SK-N-SH (cell line): Measurements from ENCODE around the gene FGD2. TPM values are rescaled to one million over a fixed set of nuclear protein-coding genes. Genes with fewer than 3 reads are reported as not detected.

Experiments
- CTCF ChIA-PET: fragments of 300-600, 350-600 bp; formaldehyde crosslinking; extraction: SDS; loops from one replicate; lab custom pipeline; 2021; lab: Yijun Ruan, JAX
- POLR2A ChIA-PET: fragments of 350-600 bp; sonication (Branson Sonifier 250); formaldehyde crosslinking; extraction: SDS; loops from one replicate; lab custom pipeline; 2020; ENCODE audit warnings: antibody characterized with exemption, inconsistent platforms; lab: Yijun Ruan, JAX
- DNase-seq: peaks from one replicate; pipeline ENCODE4 v3.0.0; 2012
- H2AFZ ChIP-seq: fragments of 200-600 bp; sonication (generic); 2 replicates; pipeline ENCODE4 v1.8.1; 2016; ENCODE audit warnings: antibody characterized with exemption, mild to moderate bottlenecking, low read depth
- H3F3A ChIP-seq: fragments of 200-600 bp; sonication (generic); replicated peaks from 2 replicates; pipeline ENCODE3; 2016; ENCODE audit warnings: antibody characterized with exemption, mild to moderate bottlenecking; ENCODE audit not compliant: insufficient read depth
- H3K27ac ChIP-seq, 2 experiments: fragments of 200-500 bp in 1 of 2; fragments of 200-600 bp in 1 of 2; sonication (Bioruptor generic) in 1 of 2; sonication (generic), shearing (Covaris generic) in 1 of 2; 2 replicates each; pipeline versions ENCODE4 v1.5.1 to v1.6.1; 2014 to 2016; ENCODE audit warnings: low read depth in 2 of 2, inconsistent platforms in 1 of 2, low read length in 1 of 2, mild to moderate bottlenecking in 1 of 2, mixed read lengths in 1 of 2
- H3K27me3 ChIP-seq: fragments of 200-600 bp; sonication (generic), shearing (Covaris generic); 2 replicates; pipeline ENCODE4 v1.6.1; 2016; ENCODE audit warnings: mixed run types; ENCODE audit not compliant: insufficient read depth
- H3K36me3 ChIP-seq, 2 experiments: fragments of 200-500 bp in 1 of 2; fragments of 200-600 bp in 1 of 2; sonication (Bioruptor generic) in 1 of 2; sonication (generic) in 1 of 2; replicated peaks in 1 of 2; 2 replicates each; pipeline versions ENCODE3 to v1.5.1; 2014 to 2016; ENCODE audit warnings: low read length in 1 of 2, mild to moderate bottlenecking in 1 of 2; ENCODE audit not compliant: insufficient read depth in 2 of 2, control insufficient read depth in 1 of 2
- H3K4me1 ChIP-seq, 2 experiments: fragments of 200-500 bp in 1 of 2; fragments of 200-600 bp in 1 of 2; sonication (Bioruptor generic) in 1 of 2; sonication (generic), shearing (Covaris generic) in 1 of 2; 2 replicates each; pipeline versions ENCODE4 v1.5.1 to v1.6.1; 2014 to 2016; ENCODE audit warnings: low read depth in 1 of 2, low read length in 1 of 2, mixed run types in 1 of 2; ENCODE audit not compliant: insufficient read depth in 2 of 2, control insufficient read depth in 1 of 2
- H3K4me2 ChIP-seq: fragments of 200-600 bp; sonication (generic), shearing (Covaris generic); 2 replicates; pipeline ENCODE4 v1.6.1; 2017; ENCODE audit warnings: mixed run types
- H3K4me3 ChIP-seq, 2 experiments: fragments of 200-500 bp in 1 of 2; fragments of 200-600 bp in 1 of 2; sonication (Bioruptor generic) in 1 of 2; sonication (generic), shearing (Covaris generic) in 1 of 2; 2 replicates each; pipeline versions ENCODE4 v1.5.1 to v1.8.1; 2014 to 2016; ENCODE audit warnings: low read depth in 2 of 2, inconsistent platforms in 1 of 2, low read length in 1 of 2, mild to moderate bottlenecking in 1 of 2, mixed read lengths in 1 of 2, moderate library complexity in 1 of 2
- H3K79me2 ChIP-seq: fragments of 200-600 bp; sonication (generic); 2 replicates; pipeline ENCODE4 v1.8.1; 2017; ENCODE audit warnings: mild to moderate bottlenecking; ENCODE audit not compliant: insufficient read depth
- H3K9ac ChIP-seq: fragments of 200-600 bp; sonication (generic); 2 replicates; pipeline ENCODE4 v1.6.1; 2017; ENCODE audit warnings: mixed run types
- H3K9me2 ChIP-seq: fragments of 200-600 bp; sonication (generic); 2 replicates; pipeline ENCODE4 v1.6.1; 2017; ENCODE audit warnings: mixed run types
- H3K9me3 ChIP-seq: fragments of 200-600 bp; sonication (generic); 2 replicates; pipeline ENCODE4 v1.6.1; 2017; ENCODE audit warnings: mixed run types, mild to moderate bottlenecking, moderate library complexity
- H4K20me1 ChIP-seq: fragments of 200-600 bp; sonication (generic); 2 replicates; pipeline ENCODE4 v1.6.1; 2017; ENCODE audit warnings: mild to moderate bottlenecking, mixed run types; ENCODE audit not compliant: insufficient read depth
- CHD2 ChIP-seq: fragments of 150-350 bp; IDR thresholded peaks from 2 replicates; pipeline ENCODE4 v1.6.1; 2018; ENCODE audit warnings: low read length; ENCODE audit not compliant: partially characterized antibody
- FOXJ3 ChIP-seq: sonication (generic); formaldehyde crosslinking; IDR thresholded peaks from 2 replicates; pipeline ENCODE4 v1.5.1; 2020; ENCODE audit warnings: mild to moderate bottlenecking, missing genetic modification reagents
- GABPA ChIP-seq: IDR thresholded peaks from 2 replicates; pipeline ENCODE4 v1.4.0; 2012; ENCODE audit warnings: low read depth, mild to moderate bottlenecking
- IRF3 ChIP-seq: fragments of 150-350 bp; IDR thresholded peaks from 2 replicates; pipeline ENCODE4 v1.6.1; 2016; ENCODE audit warnings: mild to moderate bottlenecking, low read depth, low read length
- MAX ChIP-seq: IDR thresholded peaks from 2 replicates; pipeline ENCODE4 v1.4.0; 2012; ENCODE audit warnings: low read depth
- PBX3 ChIP-seq: IDR thresholded peaks from 2 replicates; pipeline ENCODE4; 2012
- POLR2AphosphoS5 ChIP-seq: IDR thresholded peaks from 2 replicates; pipeline ENCODE4 v1.6.1; 2012; ENCODE audit warnings: low read depth, low read length
- RCOR1 ChIP-seq: fragments of 150-350 bp; IDR thresholded peaks from 2 replicates; pipeline ENCODE4 v1.6.1; 2017; ENCODE audit warnings: antibody characterized with exemption, low read length
- REST ChIP-seq: IDR thresholded peaks from 2 replicates; pipeline ENCODE4 v1.6.1; 2012; ENCODE audit warnings: mild to moderate bottlenecking, low read depth, low read length, moderate library complexity
- RXRA ChIP-seq: IDR thresholded peaks from 2 replicates; pipeline ENCODE4 v1.4.0; 2012; ENCODE audit warnings: low read depth, mild to moderate bottlenecking, borderline replicate concordance
- SMC3 ChIP-seq: IDR thresholded peaks from 2 replicates; pipeline ENCODE4 v1.6.1; 2012; ENCODE audit warnings: low read depth, low read length, improper control_type of control experiment
- TAF1 ChIP-seq: IDR thresholded peaks from 2 replicates; pipeline ENCODE4 v1.6.1; 2012; ENCODE audit warnings: low read depth, mild to moderate bottlenecking, low read length, moderate library complexity, borderline replicate concordance
- TCF12 ChIP-seq: IDR thresholded peaks from 2 replicates; pipeline ENCODE4 v1.4.0; 2012
- TEAD4 ChIP-seq: IDR thresholded peaks from 2 replicates; pipeline ENCODE4 v1.4.0; 2012; ENCODE audit warnings: mild to moderate bottlenecking, borderline replicate concordance; ENCODE audit not compliant: insufficient read depth
- USF1 ChIP-seq: IDR thresholded peaks from 2 replicates; pipeline ENCODE4 v1.4.0; 2012; ENCODE audit warnings: low read depth, borderline replicate concordance
- ZBTB33 ChIP-seq: IDR thresholded peaks from 2 replicates; pipeline ENCODE4 v1.4.0; 2012; ENCODE audit warnings: low read depth, borderline replicate concordance
- WGBS: methylation state at CpG from one replicate; pipeline ENCODE4 v1.1.6; 2017; ENCODE audit warnings: low lambda C conversion rate; 5-methylcytosine and 5-hydroxymethylcytosine counted together
- polyA plus RNA-seq, 3 experiments: library from polyadenylated mRNA; depleted of rRNA; stranded (reverse); fragments of >200 nt; gene quantifications; 2 replicates each; pipeline ENCODE4 v1.2.3, GENCODE V29; 2012

FGD2 gene
- polyA plus RNA-seq, 1 of the 3 experiments (the other 2 are of a cell fraction): not detected

GRCh38 chr6:37069639-37070038, 64.2 kb downstream of the FGD2 start:
- DNase-seq: no peak
- H3K27ac ChIP-seq: no peak overlapping the region
- no peak overlapping the region for H3K4me2 ChIP-seq
- H3K4me1 ChIP-seq: peaks cover 0 to 8% of the 10 kb centered on the region in 2 experiments; a peak in 1 of 4 replicates
- H3K9me2 ChIP-seq: no peaks in the 10 kb centered on the region
- CTCF ChIA-PET: interaction anchor here (0.9 to 2.0 kb wide), 3 partner anchors 10 to 102 kb away, joined by 3 to 10 read pairs (median 3); no protein-coding TSS in a partner anchor
- no peak overlapping the region for H2AFZ ChIP-seq
- H3K36me3 ChIP-seq: no peaks in the 10 kb centered on the region
- TF ChIP-seq PBX3 (no peak), CHD2 (no peak), IRF3 (no peak), TCF12 (no peak), GABPA (no peak), RXRA (no peak), TEAD4 (no peak), FOXJ3 (CRISPR knock-in tag) (no peak), POLR2AphosphoS5 (no peak), RCOR1 (no peak), TAF1 (no peak), ZBTB33 (no peak), REST (no peak), USF1 (no peak), SMC3 (no peak), MAX (no peak)
- no peaks in the 10 kb centered on the region for H3F3A ChIP-seq
- H3K27me3 ChIP-seq: no peaks in the 10 kb centered on the region
- no peaks in the 10 kb centered on the region for H4K20me1 ChIP-seq
- H3K4me3 ChIP-seq: no peak overlapping the region
- POLR2A ChIA-PET: no interaction called here
- no peaks in the 10 kb centered on the region for H3K79me2 ChIP-seq
- WGBS: 88% methylated on average over 4 of the region's 5 CpGs
- no peaks in the 10 kb centered on the region for H3K9me3 ChIP-seq
- no peak overlapping the region for H3K9ac ChIP-seq
